ENCODE results near the gene GAPDHS. TPM values are rescaled to one million over a fixed set of nuclear protein-coding genes. Genes with fewer than 3 reads are reported as not detected.

Gene GAPDHS
- total RNA-seq, 1 experiment from 2014 or later: not detected

- no peaks in the 10 kb centered on the region for H3K27me3 ChIP-seq (ENCODE audit: insufficient read depth, low read length)
Measured at GRCh38 chr19:35490364-35490763, 42.9 kb upstream of the GAPDHS start, which contains the start of gene KRTDAP. Gene KRTDAP (minus strand): TSS chr19:35490464. CDS start chr19:35490442, 22 bp downstream.

More at GRCh38 chr19:35490364-35490763, 42.9 kb upstream of the GAPDHS start, which contains the start of gene KRTDAP:
- H3K79me2 ChIP-seq (ENCODE audit: insufficient read depth, low read length): no peaks in the 10 kb centered on the region
- H2BK120ac ChIP-seq (ENCODE audit: low read depth, low read length, poor library complexity, severe bottlenecking): no peak within 1 kb of the TSS
- no peak within 1 kb of the TSS for H3K18ac ChIP-seq (ENCODE audit: insufficient read length, low read depth, low read length)
- TF ChIP-seq CTCF (conservative IDR thresholded peaks at IDR 0.05): no peak
- no peaks in the 10 kb centered on the region for H3K23me2 ChIP-seq (ENCODE audit: insufficient read length, low read depth, low read length, poor library complexity, severe bottlenecking)
- Mint-ChIP-seq H3K9me3 (no peaks in the 10 kb centered on the region), H3K4me1 (peaks cover 5% of the 10 kb centered on the region in 2 experiments), H3K27ac (no peak within 1 kb of the TSS), H3K36me3 (ENCODE audit: insufficient read depth in 1 of 3, low read depth in 3 of 3) (no peaks in the 10 kb centered on the region), H3K27me3 (ENCODE audit: low read depth) (peaks cover 54% of the 10 kb centered on the region), H3K4me3 (no peak within 1 kb of the TSS)
- no peaks in the 10 kb centered on the region for H4K20me1 ChIP-seq (ENCODE audit: control insufficient read depth, insufficient read depth, insufficient read length)
- no peaks in the 10 kb centered on the region for H3K4me1 ChIP-seq (ENCODE audit: insufficient read depth, low read length)
- no peak within 1 kb of the TSS for H2AFZ ChIP-seq (ENCODE audit: low read length)
- H3K23ac ChIP-seq (ENCODE audit: insufficient read length, low read depth, low read length): no peak within 1 kb of the TSS
- no peak within 1 kb of the TSS for H4K91ac ChIP-seq (ENCODE audit: insufficient read length, low read depth, low read length)
- no peak within 1 kb of the TSS for H4K8ac ChIP-seq (replicated peaks; ENCODE audit: insufficient read length, low read depth, low read length)
- no peak within 1 kb of the TSS; the same call in 1 of the 2 replicates for H3K14ac ChIP-seq (ENCODE audit: insufficient read depth, low read length)
- no peak within 1 kb of the TSS for H2BK15ac ChIP-seq (ENCODE audit: low read depth, low read length)
- H3K27ac ChIP-seq (ENCODE audit: insufficient read length, low read depth, low read length): no peak within 1 kb of the TSS
- H3K56ac ChIP-seq (ENCODE audit: insufficient read length, low read depth, low read length): no peak within 1 kb of the TSS
- no peak within 1 kb of the TSS for H2BK20ac ChIP-seq (ENCODE audit: low read depth, low read length, poor library complexity, severe bottlenecking)
- H3K4ac ChIP-seq (ENCODE audit: low read depth, low read length): no peak within 1 kb of the TSS
- no peaks in the 10 kb centered on the region for H3K79me1 ChIP-seq (ENCODE audit: insufficient read depth, low read depth, low read length, poor library complexity, severe bottlenecking)
- no peaks in the 10 kb centered on the region for H3K9me3 ChIP-seq (ENCODE audit: control insufficient read depth, low read depth, low read length)
- no CpG with 5 or more reads among the region's 9 CpGs for WGBS (ENCODE audit: extremely low coverage, insufficient read length, low lambda C conversion rate)
- no peak within 1 kb of the TSS for H3T11ph ChIP-seq (ENCODE audit: low read length)
- no peak within 1 kb of the TSS for H3K9ac ChIP-seq (ENCODE audit: extremely low read depth, insufficient read length, low read length)
- no peak within 1 kb of the TSS for H3K4me2 ChIP-seq (ENCODE audit: insufficient read depth, insufficient read length, low read length)
- no peak within 1 kb of the TSS for H4K5ac ChIP-seq (ENCODE audit: insufficient read length, low read depth, low read length)
- no peak within 1 kb of the TSS for H2AK5ac ChIP-seq (ENCODE audit: insufficient read length, low read length)
- H2BK12ac ChIP-seq (ENCODE audit: insufficient read length, low read depth, low read length): no peak within 1 kb of the TSS
- DNase-seq: no peak
- H2BK5ac ChIP-seq (ENCODE audit: insufficient read length, low read length): no peak within 1 kb of the TSS

All from H9 (cell line).